ENCODE results near the gene SLC25A33. TPM values are rescaled to one million over a fixed set of nuclear protein-coding genes. Genes with fewer than 3 reads are reported as not detected.
A peak's percentile ranks its signal among the peaks of the same experiment; 100 is the strongest.

Gene SLC25A33
- total and polyA plus RNA-seq, 8 donors: 2.2 to 6.0 (median 2.7) TPM

- H3K27me3 ChIP-seq: no peaks in the 10 kb centered on the region
- H3K4me3 ChIP-seq: no peak overlapping the region
- intact Hi-C loops (cut with DNase I): no loop called here
- H3K9me3 ChIP-seq: no peaks in the 10 kb centered on the region
- no peak for ATAC-seq
- TF ChIP-seq CTCF (IDR thresholded peaks at IDR 0.05): no peak
- peaks cover 7 to 8% of the 10 kb centered on the region in 2 donors for H3K4me1 ChIP-seq
- DNase-seq: no peak
- H3K36me3 ChIP-seq: no peaks in the 10 kb centered on the region
- H3K27ac ChIP-seq: no peak overlapping the region
Observed at GRCh38 chr1:9534953-9535352, 4.3 kb upstream of the SLC25A33 start.

DNA sequence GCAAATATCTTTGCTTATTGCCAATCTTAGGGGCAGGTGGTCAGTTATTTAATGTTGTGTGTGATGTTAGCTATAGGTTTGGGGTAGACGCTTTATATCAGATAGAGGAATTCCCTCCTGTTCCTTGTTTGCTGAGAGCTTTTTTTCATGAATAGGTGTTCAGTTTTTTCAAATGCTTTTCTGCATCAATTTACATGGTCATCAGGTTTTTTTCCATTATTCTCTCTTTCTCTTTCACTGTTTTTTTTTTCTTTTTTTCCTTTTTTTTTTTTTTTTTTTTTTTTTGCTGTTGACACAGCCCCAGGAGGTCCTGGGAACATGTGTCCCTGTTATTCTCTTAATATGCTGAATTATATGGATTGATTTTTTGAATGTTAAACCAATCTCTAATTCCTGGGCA lies 3.0 kb upstream of the SLC25A33 start:
- TF ChIP-seq CTCF (IDR thresholded peaks at IDR 0.05): no peak
- Histone ChIP-seq H3K27me3 (no peaks in the 10 kb centered on the region), H3K36me3 (no peaks in the 10 kb centered on the region), H3K4me3 (no peak overlapping the region), H3K4me1 (peaks cover 7 to 18% of the 10 kb centered on the region in 2 donors), H3K27ac (no peak overlapping the region), H3K9me3 (no peaks in the 10 kb centered on the region)
- ATAC-seq: no peak
- DNase-seq: no peak
- intact Hi-C loops (cut with DNase I): no loop called here

GRCh38 chr1:9537863-9538668 lies 1.2 kb upstream of the SLC25A33 start:
- Histone ChIP-seq H3K27ac (peak overlapping the region in 1 of 2 donors; percentile 37), H3K36me3 (no peaks in the 10 kb centered on the region), H3K27me3 (no peaks in the 10 kb centered on the region), H3K4me3 (no peak overlapping the region), H3K9me3 (no peaks in the 10 kb centered on the region), H3K4me1 (peaks cover 20 to 30% of the 10 kb centered on the region in 2 donors)
- intact Hi-C loops (cut with DNase I): no loop called here
- peak; percentile 36 for ATAC-seq
- no peak for TF ChIP-seq CTCF (IDR thresholded peaks at IDR 0.05)
- DNase-seq: peak in 1 of 4 donors; percentile 59

- DNase-seq: peak in 1 of 4 donors; percentile 79
- intact Hi-C loops (cut with DNase I): no loop called here
- no peaks in the 10 kb centered on the region for H3K36me3 ChIP-seq
- H3K27ac ChIP-seq: peak overlapping the region; percentile 83 to 87
- peaks cover 20 to 31% of the 10 kb centered on the region in 2 donors for H3K4me1 ChIP-seq
- no peaks in the 10 kb centered on the region for H3K27me3 ChIP-seq
- ATAC-seq: no peak
- TF ChIP-seq CTCF (IDR thresholded peaks at IDR 0.05): no peak
- no peaks in the 10 kb centered on the region for H3K9me3 ChIP-seq
- peak overlapping the region in 1 of 2 donors; percentile 75 for H3K4me3 ChIP-seq
Observed at GRCh38 chr1:9538669-9539164, 548 bp upstream of the SLC25A33 start.

- peaks cover 20 to 31% of the 10 kb centered on the region in 2 donors for H3K4me1 ChIP-seq
- H3K27me3 ChIP-seq: no peaks in the 10 kb centered on the region
- no peaks in the 10 kb centered on the region for H3K9me3 ChIP-seq
- H3K36me3 ChIP-seq: no peaks in the 10 kb centered on the region
- peak; percentile 52 for ATAC-seq
- no peak for TF ChIP-seq CTCF (IDR thresholded peaks at IDR 0.05)
- intact Hi-C loops (cut with DNase I): no loop called here
- peak overlapping the region; percentile 83 to 88 for H3K27ac ChIP-seq
- peak overlapping the region; percentile 75 to 79 for H3K4me3 ChIP-seq
- peak; percentile 46 to 90 (median 52) for DNase-seq
Observed at GRCh38 chr1:9539829-9540550, 725 bp downstream of the SLC25A33 start.
